NCI-H2227 (cell line): ENCODE data around the gene MRPS26.
"Not testable (repeated sequence)": the region's sequence is repeated elsewhere in the genome, so short reads cannot be mapped to it uniquely, and the experiment has no call there.

Experiments used
- DNase-seq: peaks from one replicate; lab custom pipeline; 2025; ENCODE audit not compliant: unreplicated experiment; lab: John Stamatoyannopoulos, UW

Gene MRPS26

GRCh38 chr20:3072530-3073250 lies 26.8 kb downstream of the MRPS26 start:
- DNase-seq: no peak

- not testable (repeated sequence) for DNase-seq
Observed at GRCh38 chr20:3073251-3073643, 27.4 kb downstream of the MRPS26 start.

- DNase-seq: no peak
Observed at GRCh38 chr20:3074812-3075211, 29.0 kb downstream of the MRPS26 start.

- DNase-seq: not testable (repeated sequence)
Observed at GRCh38 chr20:3075315-3075714, 29.5 kb downstream of the MRPS26 start.

GRCh38 chr20:3077618-3078134 lies 31.8 kb downstream of the MRPS26 start:
- no peak for DNase-seq

- no peak for DNase-seq
Observed at GRCh38 chr20:3080939-3081388, 35.1 kb downstream of the MRPS26 start.

GRCh38 chr20:3081641-3082040 lies 35.8 kb downstream of the MRPS26 start:
- DNase-seq: no peak

GRCh38 chr20:3082306-3082951 lies 36.6 kb downstream of the MRPS26 start:
- DNase-seq: peak; percentile 59

GRCh38 chr20:3082955-3083952 lies 37.4 kb downstream of the MRPS26 start:
- DNase-seq: peak; percentile 43

- no peak for DNase-seq
Observed at GRCh38 chr20:3084283-3084985, 38.6 kb downstream of the MRPS26 start, which contains the start of gene AVP. TSS of gene AVP (minus strand) at chr20:3084724. CDS start at chr20:3084674, 50 bp downstream.

- no peak for DNase-seq
Observed at GRCh38 chr20:3084986-3085360, 39.1 kb downstream of the MRPS26 start.

- DNase-seq: no peak
Observed at GRCh38 chr20:3085571-3086072, 39.8 kb downstream of the MRPS26 start.

GRCh38 chr20:3088031-3088430 lies 42.2 kb downstream of the MRPS26 start:
- no peak for DNase-seq

- no peak for DNase-seq
Observed at GRCh38 chr20:3090565-3090964, 44.7 kb downstream of the MRPS26 start.

GRCh38 chr20:3092611-3093379 lies 46.9 kb downstream of the MRPS26 start:
- no peak for DNase-seq

GRCh38 chr20:3093861-3094361 lies 48.1 kb downstream of the MRPS26 start:
- no peak for DNase-seq

- no peak for DNase-seq
Observed at GRCh38 chr20:3094848-3095629, 49.2 kb downstream of the MRPS26 start.
